Measurements from ENCODE around the gene RENBP. TPM values are rescaled to one million over a fixed set of nuclear protein-coding genes. Genes with fewer than 3 reads are reported as not detected.

The RENBP gene
- total and polyA plus RNA-seq, 9 of the 15 experiments (the other 6 are each of a cell fraction or from before 2014, with no cell fraction given): 0.07 to 14.8 (median 10.6) TPM; not detected in 1

DNA sequence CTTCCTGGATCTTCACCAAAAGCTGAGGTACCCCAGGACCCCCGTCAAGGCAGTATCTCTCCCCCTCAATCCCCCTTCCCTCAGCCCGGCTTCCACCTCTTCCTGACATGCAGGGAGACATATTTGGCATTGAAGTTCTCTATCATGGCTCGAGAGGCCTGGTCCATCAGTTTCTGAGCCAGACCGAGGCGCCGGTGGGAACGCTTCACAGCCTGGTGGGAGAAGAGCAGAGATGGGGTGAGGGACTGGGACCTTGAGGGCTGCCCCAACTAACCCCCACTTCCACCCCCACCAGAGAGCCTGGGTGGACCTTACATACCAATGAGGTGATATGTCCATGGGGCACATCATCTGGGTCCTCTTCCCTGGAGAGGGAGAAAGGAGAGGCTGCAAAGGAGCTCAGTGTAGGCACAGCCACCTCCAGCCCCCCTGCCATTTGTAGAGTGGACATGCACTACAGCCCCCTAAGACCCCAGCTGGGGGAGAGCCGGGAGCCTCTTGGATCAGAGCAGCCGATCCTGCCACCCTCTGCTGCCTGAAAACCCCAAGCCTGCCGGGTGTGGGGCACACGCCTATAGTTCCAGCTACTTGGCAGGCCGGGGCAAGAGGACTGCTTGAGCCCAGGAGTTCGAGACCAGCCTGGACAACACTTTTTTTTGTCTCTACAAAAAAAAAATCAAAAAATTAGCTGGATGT, 12.1 kb downstream of the RENBP start:
- no peaks in the 10 kb centered on the region for H3K9me1 ChIP-seq (ENCODE audit: control insufficient read depth, insufficient read depth, low read length)
- no peak overlapping the region for H3K27ac ChIP-seq (ENCODE audit: extremely low read depth, low read depth, low read length)
- peaks cover 48% of the 10 kb centered on the region for H3K36me3 ChIP-seq (ENCODE audit: control insufficient read depth, insufficient read depth, low read length)
- TF ChIP-seq TEAD4 (IDR thresholded peaks at IDR 0.05; ENCODE audit: low read length): no peak
- no peak for TF ChIP-seq TEAD4 (CRISPR knock-in tag; IDR thresholded peaks at IDR 0.05; ENCODE audit: borderline replicate concordance)
- TF ChIP-seq RBFOX2 (IDR thresholded peaks at IDR 0.05; ENCODE audit: low read depth, low read length): peak; percentile 10; the same call in 1 of the 2 replicates
- H3K9me3 ChIP-seq (replicated peaks; ENCODE audit: control insufficient read depth, insufficient read depth, low read depth, low read length): no peaks in the 10 kb centered on the region
- in situ Hi-C loops (cut with MboI): no loop called here
- no peak overlapping the region for H2AFZ ChIP-seq (ENCODE audit: low read depth, low read length)
- H3K9ac ChIP-seq (ENCODE audit: insufficient read depth in 1 of 2, low read depth in 2 of 2, low read length in 2 of 2): peak overlapping the region in 1 of 2 experiments; percentile 78; a peak in 1 of 4 replicates
- DNase-seq (ENCODE audit: extremely low read depth in 1 of 4, low spot score in 3 of 4) (no peak), FAIRE-seq (no peak), ATAC-seq (no peak)
- no peaks in the 10 kb centered on the region for H4K20me1 ChIP-seq (replicated peaks; ENCODE audit: control insufficient read depth, insufficient read depth, low read length)
- H3K27me3 ChIP-seq (ENCODE audit: control insufficient read depth in 2 of 2, insufficient read depth in 2 of 2, low read length in 2 of 2): no peaks in the 10 kb centered on the region
- intact Hi-C loops (cut with micrococcal nuclease): no loop called here
- BruUV-seq (replicated peaks): no TSS peak
- CTCF ChIA-PET (ENCODE audit: low intra/inter-chr PET ratio): no interaction called here
- H3K79me2 ChIP-seq (ENCODE audit: control insufficient read depth, insufficient read depth, low read length): peaks cover 38% of the 10 kb centered on the region
- H3K4me1 ChIP-seq (replicated peaks in 1 of 2; ENCODE audit: control insufficient read depth in 2 of 2, insufficient read depth in 2 of 2, low read length in 2 of 2): peaks cover 22 to 53% of the 10 kb centered on the region in 2 experiments; a peak in 4 of 5 replicates
- WGBS (ENCODE audit: insufficient coverage, low coverage, missing lambda C conversion rate): 97% methylated on average over 8 of the region's 13 CpGs
- H3K4me3 ChIP-seq: no peak overlapping the region
- POLR2A ChIA-PET: interaction anchor here (0.6 kb wide), 1 partner anchor 161 kb away, joined by 3 read pairs; no protein-coding TSS in a partner anchor
- H3K4me2 ChIP-seq (ENCODE audit: insufficient read depth, low read length): no peak overlapping the region

- Histone ChIP-seq H3K9ac (ENCODE audit: insufficient read depth in 1 of 2, low read depth in 2 of 2, low read length in 2 of 2) (peak overlapping the region in 1 of 2 experiments; percentile 78; a peak in 1 of 4 replicates), H2AFZ (ENCODE audit: low read depth, low read length) (no peak overlapping the region), H3K4me3 (no peak overlapping the region), H3K9me1 (ENCODE audit: control insufficient read depth, insufficient read depth, low read length) (no peaks in the 10 kb centered on the region), H3K79me2 (ENCODE audit: control insufficient read depth, insufficient read depth, low read length) (peaks cover 44% of the 10 kb centered on the region), H3K36me3 (ENCODE audit: control insufficient read depth, insufficient read depth, low read length) (peaks cover 48% of the 10 kb centered on the region), H3K27me3 (ENCODE audit: control insufficient read depth in 2 of 2, insufficient read depth in 2 of 2, low read length in 2 of 2) (no peaks in the 10 kb centered on the region), H3K9me3 (replicated peaks; ENCODE audit: control insufficient read depth, insufficient read depth, low read depth, low read length) (no peaks in the 10 kb centered on the region), H4K20me1 (replicated peaks; ENCODE audit: control insufficient read depth, insufficient read depth, low read length) (no peaks in the 10 kb centered on the region), H3K4me1 (replicated peaks in 1 of 2; ENCODE audit: control insufficient read depth in 2 of 2, insufficient read depth in 2 of 2, low read length in 2 of 2) (peaks cover 27 to 59% of the 10 kb centered on the region in 2 experiments; a peak in 4 of 5 replicates), H3K27ac (ENCODE audit: extremely low read depth, low read depth, low read length) (no peak overlapping the region), H3K4me2 (ENCODE audit: insufficient read depth, low read length) (no peak overlapping the region)
- CTCF ChIA-PET (ENCODE audit: low intra/inter-chr PET ratio): no interaction called here
- intact Hi-C loops (cut with micrococcal nuclease): no loop called here
- in situ Hi-C loops (cut with MboI): no loop called here
- BruUV-seq (replicated peaks): no TSS peak
- ATAC-seq: no peak
- FAIRE-seq: no peak
- DNase-seq (ENCODE audit: extremely low read depth in 1 of 4, low spot score in 3 of 4): no peak
- POLR2A ChIA-PET: interaction anchor here (0.6 kb wide), 2 partner anchors 39 to 160 kb away, joined by 3 read pairs; no protein-coding TSS in a partner anchor
- WGBS (ENCODE audit: insufficient coverage, low coverage, missing lambda C conversion rate): 95% methylated on average over 5 of the region's 13 CpGs
- TF ChIP-seq HCFC1 (IDR thresholded peaks at IDR 0.05; ENCODE audit: low read depth, low read length) (no peak), RBFOX2 (IDR thresholded peaks at IDR 0.05; ENCODE audit: low read depth, low read length) (peak; percentile 31; the same call in 1 of the 2 replicates)
Measured at GRCh38 chrX:153931748-153932147, 12.7 kb downstream of the RENBP start.
